ENCODE results near the gene CD44. TPM values are rescaled to one million over a fixed set of nuclear protein-coding genes. Genes with fewer than 3 reads are reported as not detected.

The CD44 gene
- total and polyA plus RNA-seq, 10 of the 15 experiments (the other 5 are each of a cell fraction or from before 2014, with no cell fraction given): 57.1 to 293 (median 120) TPM

DNA sequence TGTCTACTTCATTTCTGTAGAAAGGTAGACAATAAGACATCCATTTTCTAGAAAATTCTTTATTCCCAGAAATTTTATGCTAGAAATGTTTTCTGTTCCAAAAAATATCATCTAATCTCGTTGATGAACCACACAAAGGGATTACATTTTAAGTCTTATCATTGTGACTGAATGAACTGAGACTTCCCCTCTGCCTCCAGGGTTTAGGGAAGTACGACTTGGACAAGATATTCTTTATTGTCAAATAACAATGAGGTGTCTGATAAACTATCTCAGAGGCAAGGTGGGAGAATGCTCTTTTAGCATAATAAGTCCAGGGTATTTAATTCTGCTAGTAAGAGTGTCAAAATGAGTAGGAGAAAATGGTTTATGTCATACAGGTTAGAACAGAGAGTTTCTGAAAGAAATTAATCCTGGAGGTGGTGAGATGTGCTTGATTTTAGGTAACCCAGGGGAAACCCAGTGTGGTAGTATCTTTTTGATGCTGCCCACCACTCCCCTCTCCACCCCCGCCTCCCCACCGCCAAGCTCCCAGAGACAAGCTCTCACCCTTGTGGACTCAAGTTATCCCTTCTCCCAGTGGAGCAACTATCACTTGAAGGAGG, 100.6 kb downstream of the CD44 start (continued):
- TF ChIP-seq, protein P1, sequence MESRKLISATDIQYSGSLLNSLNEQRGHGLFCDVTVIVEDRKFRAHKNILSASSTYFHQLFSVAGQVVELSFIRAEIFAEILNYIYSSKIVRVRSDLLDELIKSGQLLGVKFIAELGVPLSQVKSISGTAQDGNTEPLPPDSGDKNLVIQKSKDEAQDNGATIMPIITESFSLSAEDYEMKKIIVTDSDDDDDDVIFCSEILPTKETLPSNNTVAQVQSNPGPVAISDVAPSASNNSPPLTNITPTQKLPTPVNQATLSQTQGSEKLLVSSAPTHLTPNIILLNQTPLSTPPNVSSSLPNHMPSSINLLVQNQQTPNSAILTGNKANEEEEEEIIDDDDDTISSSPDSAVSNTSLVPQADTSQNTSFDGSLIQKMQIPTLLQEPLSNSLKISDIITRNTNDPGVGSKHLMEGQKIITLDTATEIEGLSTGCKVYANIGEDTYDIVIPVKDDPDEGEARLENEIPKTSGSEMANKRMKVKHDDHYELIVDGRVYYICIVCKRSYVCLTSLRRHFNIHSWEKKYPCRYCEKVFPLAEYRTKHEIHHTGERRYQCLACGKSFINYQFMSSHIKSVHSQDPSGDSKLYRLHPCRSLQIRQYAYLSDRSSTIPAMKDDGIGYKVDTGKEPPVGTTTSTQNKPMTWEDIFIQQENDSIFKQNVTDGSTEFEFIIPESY (IDR thresholded peaks at IDR 0.05): no peak
- TF ChIP-seq ZZZ3 (IDR thresholded peaks at IDR 0.05; ENCODE audit: control insufficient read depth, insufficient read length, low read depth) (no peak), RUNX3 (IDR thresholded peaks at IDR 0.05; ENCODE audit: low read length) (no peak), BACH1 (IDR thresholded peaks at IDR 0.05; ENCODE audit: borderline replicate concordance) (no peak), GATAD2B (conservative IDR thresholded peaks at IDR 0.05; ENCODE audit: low read depth) (no peak), HDAC6 (IDR thresholded peaks at IDR 0.05; ENCODE audit: unreplicated experiment) (no peak), DPF2 (IDR thresholded peaks at IDR 0.05) (no peak), CBX3 (IDR thresholded peaks at IDR 0.05; ENCODE audit: borderline replicate concordance, low read depth) (no peak), SMC3 (IDR thresholded peaks at IDR 0.05; ENCODE audit: borderline replicate concordance, low read length) (no peak), MTA2 (IDR thresholded peaks at IDR 0.05; ENCODE audit: low read depth) (peak; percentile 61), EP300 (IDR thresholded peaks at IDR 0.05; ENCODE audit: borderline replicate concordance in 1 of 2, control insufficient read depth in 1 of 2, low read depth in 2 of 2, low read length in 2 of 2) (peak; percentile 23 to 28; a peak in 1 of 4 replicates), SRF (IDR thresholded peaks at IDR 0.05; ENCODE audit: low read depth in 2 of 2, low read length in 2 of 2) (no peak), NBN (IDR thresholded peaks at IDR 0.05) (no peak), SPI1 (IDR thresholded peaks at IDR 0.05; ENCODE audit: borderline replicate concordance, insufficient read depth, low read depth, low read length) (peak; percentile 27; the same call in 1 of the 2 replicates), ZNF274 (IDR thresholded peaks at IDR 0.05; ENCODE audit: insufficient read depth, insufficient read length) (no peak), TAF1 (IDR thresholded peaks at IDR 0.05; ENCODE audit: borderline replicate concordance, low read depth, low read length) (no peak), MEF2B (IDR thresholded peaks at IDR 0.05; ENCODE audit: partially characterized antibody, poor library complexity, severe bottlenecking) (no peak)
- TF ChIP-seq, protein P2, sequence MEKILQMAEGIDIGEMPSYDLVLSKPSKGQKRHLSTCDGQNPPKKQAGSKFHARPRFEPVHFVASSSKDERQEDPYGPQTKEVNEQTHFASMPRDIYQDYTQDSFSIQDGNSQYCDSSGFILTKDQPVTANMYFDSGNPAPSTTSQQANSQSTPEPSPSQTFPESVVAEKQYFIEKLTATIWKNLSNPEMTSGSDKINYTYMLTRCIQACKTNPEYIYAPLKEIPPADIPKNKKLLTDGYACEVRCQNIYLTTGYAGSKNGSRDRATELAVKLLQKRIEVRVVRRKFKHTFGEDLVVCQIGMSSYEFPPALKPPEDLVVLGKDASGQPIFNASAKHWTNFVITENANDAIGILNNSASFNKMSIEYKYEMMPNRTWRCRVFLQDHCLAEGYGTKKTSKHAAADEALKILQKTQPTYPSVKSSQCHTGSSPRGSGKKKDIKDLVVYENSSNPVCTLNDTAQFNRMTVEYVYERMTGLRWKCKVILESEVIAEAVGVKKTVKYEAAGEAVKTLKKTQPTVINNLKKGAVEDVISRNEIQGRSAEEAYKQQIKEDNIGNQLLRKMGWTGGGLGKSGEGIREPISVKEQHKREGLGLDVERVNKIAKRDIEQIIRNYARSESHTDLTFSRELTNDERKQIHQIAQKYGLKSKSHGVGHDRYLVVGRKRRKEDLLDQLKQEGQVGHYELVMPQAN (conservative IDR thresholded peaks at IDR 0.05): no peak
- TF ChIP-seq, protein P3, sequence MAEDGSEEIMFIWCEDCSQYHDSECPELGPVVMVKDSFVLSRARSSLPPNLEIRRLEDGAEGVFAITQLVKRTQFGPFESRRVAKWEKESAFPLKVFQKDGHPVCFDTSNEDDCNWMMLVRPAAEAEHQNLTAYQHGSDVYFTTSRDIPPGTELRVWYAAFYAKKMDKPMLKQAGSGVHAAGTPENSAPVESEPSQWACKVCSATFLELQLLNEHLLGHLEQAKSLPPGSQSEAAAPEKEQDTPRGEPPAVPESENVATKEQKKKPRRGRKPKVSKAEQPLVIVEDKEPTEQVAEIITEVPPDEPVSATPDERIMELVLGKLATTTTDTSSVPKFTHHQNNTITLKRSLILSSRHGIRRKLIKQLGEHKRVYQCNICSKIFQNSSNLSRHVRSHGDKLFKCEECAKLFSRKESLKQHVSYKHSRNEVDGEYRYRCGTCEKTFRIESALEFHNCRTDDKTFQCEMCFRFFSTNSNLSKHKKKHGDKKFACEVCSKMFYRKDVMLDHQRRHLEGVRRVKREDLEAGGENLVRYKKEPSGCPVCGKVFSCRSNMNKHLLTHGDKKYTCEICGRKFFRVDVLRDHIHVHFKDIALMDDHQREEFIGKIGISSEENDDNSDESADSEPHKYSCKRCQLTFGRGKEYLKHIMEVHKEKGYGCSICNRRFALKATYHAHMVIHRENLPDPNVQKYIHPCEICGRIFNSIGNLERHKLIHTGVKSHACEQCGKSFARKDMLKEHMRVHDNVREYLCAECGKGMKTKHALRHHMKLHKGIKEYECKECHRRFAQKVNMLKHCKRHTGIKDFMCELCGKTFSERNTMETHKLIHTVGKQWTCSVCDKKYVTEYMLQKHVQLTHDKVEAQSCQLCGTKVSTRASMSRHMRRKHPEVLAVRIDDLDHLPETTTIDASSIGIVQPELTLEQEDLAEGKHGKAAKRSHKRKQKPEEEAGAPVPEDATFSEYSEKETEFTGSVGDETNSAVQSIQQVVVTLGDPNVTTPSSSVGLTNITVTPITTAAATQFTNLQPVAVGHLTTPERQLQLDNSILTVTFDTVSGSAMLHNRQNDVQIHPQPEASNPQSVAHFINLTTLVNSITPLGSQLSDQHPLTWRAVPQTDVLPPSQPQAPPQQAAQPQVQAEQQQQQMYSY (CRISPR knock-in tag; IDR thresholded peaks at IDR 0.05): no peak

Measured in GM12878 (cell line).